HCT116 (cell line): Measurements from ENCODE around the gene CENPS. TPM values are rescaled to one million over a fixed set of nuclear protein-coding genes. Genes with fewer than 3 reads are reported as not detected.
A peak's percentile ranks its signal among the peaks of the same experiment; 100 is the strongest.

Experiments
- ATAC-seq: fragments of 200-7000 bp; cut with Tn5 transposase; 2 replicates; pipeline ENCODE4 v1.9.1; 2020; ENCODE audit warnings: mild to moderate bottlenecking, moderate library complexity
- BruUV-seq: library from RNA; stranded (reverse); fragments of 400-500 nt; replicated peaks from 2 replicates; lab custom pipeline; 2021; lab: Mats Ljungman, UMichigan
- CTCF ChIA-PET: fragments of 300-600 bp; sonication (Branson Sonifier 250); formaldehyde crosslinking; loops from one replicate; lab custom pipeline; 2021; ENCODE audit warnings: antibody characterized with exemption; lab: Charles Lee
- POLR2A ChIA-PET: fragments of 300-600, 350-600 bp; sonication (Branson Sonifier 250); formaldehyde crosslinking; loops from one replicate; lab custom pipeline; 2021; ENCODE audit warnings: antibody characterized with exemption; lab: Charles Lee
- RAD21 ChIA-PET, 2 experiments: fragments of 300-600 bp; sonication (Branson Sonifier 250); formaldehyde crosslinking; loops; one replicate each; lab custom pipeline; 2023; ENCODE audit warnings: low total read pairs in 2 of 2; ENCODE audit not compliant: uncharacterized antibody in 2 of 2, unreplicated experiment in 2 of 2, low non-redundant PET in 1 of 2; lab: Charles Lee
- DNase-seq: peaks from one replicate; pipeline ENCODE4 v3.0.0-alpha.2; 2010; ENCODE audit warnings: low read depth, low spot score
- H2AFZ ChIP-seq: fragments of 200-600 bp; shearing (Covaris generic), sonication (generic); 2 replicates; pipeline ENCODE4 v1.6.1; 2017; ENCODE audit warnings: low read depth, mixed run types, mixed read lengths, antibody characterized with exemption, low read length; ENCODE audit not compliant: poor library complexity, severe bottlenecking
- H3K27ac ChIP-seq: 2 replicates; pipeline ENCODE4 v1.5.1; 2012; ENCODE audit warnings: low read depth, low read length
- H3K27me3 ChIP-seq: fragments of 200-600 bp; sonication (generic); 2 replicates; pipeline ENCODE4 v1.6.1; 2016; ENCODE audit warnings: mixed run types, low read length, mixed read lengths; ENCODE audit not compliant: insufficient read depth
- H3K36me3 ChIP-seq, 2 experiments: fragments of 200-500 bp in 1 of 2; fragments of 200-600 bp in 1 of 2; sonication (Bioruptor generic) in 1 of 2; sonication (generic) in 1 of 2; 2 replicates each; pipeline versions ENCODE4 v1.5.1 to v1.6.1; 2014 to 2016; ENCODE audit warnings: low read length in 2 of 2, inconsistent platforms in 1 of 2, mixed read lengths in 1 of 2, mixed run types in 1 of 2; ENCODE audit not compliant: insufficient read depth in 2 of 2, control insufficient read depth in 1 of 2
- H3K4me1 ChIP-seq, 2 experiments: fragments of 200-600 bp in 1 of 2; sonication (generic) in 1 of 2; 2 replicates each; pipeline versions ENCODE4 v1.5.1 to v1.6.1; 2012 to 2017; ENCODE audit warnings: low read length in 2 of 2, inconsistent platforms in 1 of 2, mild to moderate bottlenecking in 1 of 2, mixed read lengths in 1 of 2, mixed run types in 1 of 2, moderate library complexity in 1 of 2; ENCODE audit not compliant: insufficient read depth in 2 of 2, control insufficient read depth in 1 of 2
- H3K4me2 ChIP-seq: fragments of 200-600 bp; sonication (generic); 2 replicates; pipeline ENCODE4 v1.6.1; 2017; ENCODE audit warnings: mixed run types, low read length, mixed read lengths
- H3K4me3 ChIP-seq, 2 experiments: fragments of 200-600 bp in 1 of 2; sonication (generic) in 1 of 2; replicated peaks in 1 of 2; 2 replicates each; pipeline ENCODE4 v1.5.1; 2011 to 2016; ENCODE audit warnings: low read length in 2 of 2, control low read depth in 1 of 2, low read depth in 1 of 2, mild to moderate bottlenecking in 1 of 2, mixed read lengths in 1 of 2, mixed run types in 1 of 2
- H3K79me2 ChIP-seq: fragments of 200-600 bp; sonication (generic); 2 replicates; pipeline ENCODE4 v1.6.1; 2017; ENCODE audit warnings: mild to moderate bottlenecking, mixed run types, low read length, moderate library complexity, mixed read lengths; ENCODE audit not compliant: insufficient read depth
- H3K9ac ChIP-seq: fragments of 200-600 bp; sonication (generic); 2 replicates; pipeline ENCODE4 v1.6.1; 2016; ENCODE audit warnings: low read length, mixed read lengths
- H3K9me2 ChIP-seq: fragments of 200-600 bp; sonication (generic), shearing (Covaris generic); 2 replicates; pipeline ENCODE4 v1.6.1; 2017; ENCODE audit warnings: mixed run types, mild to moderate bottlenecking, moderate library complexity; ENCODE audit not compliant: insufficient read depth
- H3K9me3 ChIP-seq, 2 experiments: fragments of 200-500 bp in 1 of 2; fragments of 200-600 bp in 1 of 2; sonication (Bioruptor generic) in 1 of 2; sonication (generic) in 1 of 2; 2 replicates each; pipeline ENCODE4 v1.6.1; 2014 to 2017; ENCODE audit warnings: low read length in 2 of 2, mixed read lengths in 2 of 2, inconsistent platforms in 1 of 2, low read depth in 1 of 2, mild to moderate bottlenecking in 1 of 2, mixed run types in 1 of 2, moderate library complexity in 1 of 2; ENCODE audit not compliant: control insufficient read depth in 1 of 2, insufficient read depth in 1 of 2
- H4K20me1 ChIP-seq: fragments of 200-600 bp; sonication (generic), shearing (Covaris generic); 2 replicates; pipeline ENCODE4 v1.6.1; 2017; ENCODE audit warnings: mixed run types, mild to moderate bottlenecking, moderate library complexity; ENCODE audit not compliant: insufficient read depth
- CBX3 ChIP-seq: IDR thresholded peaks from 2 replicates; pipeline ENCODE4 v1.6.1; 2012; ENCODE audit warnings: low read depth
- EGR1 ChIP-seq: IDR thresholded peaks from 2 replicates; pipeline ENCODE4 v1.6.1; 2012; ENCODE audit warnings: low read depth
- FOSL1 ChIP-seq: IDR thresholded peaks from 2 replicates; pipeline ENCODE4 v1.6.1; 2012; ENCODE audit warnings: low read depth
- MAX ChIP-seq: IDR thresholded peaks from 2 replicates; pipeline ENCODE4 v1.6.1; 2012
- POLR2A ChIP-seq: IDR thresholded peaks from 2 replicates; pipeline ENCODE4 v1.7.0; 2011; ENCODE audit warnings: borderline replicate concordance; ENCODE audit not compliant: insufficient read depth, insufficient read length; ENCODE audit errors: extremely low read depth
- POLR2AphosphoS5 ChIP-seq: IDR thresholded peaks from 2 replicates; pipeline ENCODE4 v1.6.1; 2011; ENCODE audit warnings: mild to moderate bottlenecking, low read depth, low read length, moderate library complexity
- RAD21 ChIP-seq: IDR thresholded peaks from 2 replicates; pipeline ENCODE4 v1.6.1; 2012; ENCODE audit warnings: low read depth, mild to moderate bottlenecking
- SIN3A ChIP-seq: IDR thresholded peaks from 2 replicates; pipeline ENCODE4 v1.6.1; 2012; ENCODE audit warnings: low read depth
- SP1 ChIP-seq: IDR thresholded peaks from 2 replicates; pipeline ENCODE4 v1.6.1; 2012; ENCODE audit warnings: low read depth
- SRF ChIP-seq: IDR thresholded peaks from 2 replicates; pipeline ENCODE4 v1.6.1; 2012; ENCODE audit warnings: low read depth
- YY1 ChIP-seq: IDR thresholded peaks from 2 replicates; pipeline ENCODE4 v1.6.1; 2011; ENCODE audit warnings: low read length, low read depth, moderate library complexity, mild to moderate bottlenecking; ENCODE audit not compliant: insufficient replicate concordance; ENCODE audit errors: extremely low read depth
- ZFX ChIP-seq: fragments of 450-650 bp; IDR thresholded peaks from 2 replicates; pipeline ENCODE4 v1.6.1; 2017
- intact Hi-C: fragments of 100-400 bp; cut with micrococcal nuclease; formaldehyde crosslinking; loops from 2 replicates; pipeline ENCODE4 v1.10.0; 2022
- total RNA-seq: library from RNA; stranded (reverse); gene quantifications from one replicate; pipeline ENCODE4 v1.2.1, GENCODE V29; 2021; ENCODE audit not compliant: unreplicated experiment
- TF ChIP-seq, protein P1 (sequence below): IDR thresholded peaks from 2 replicates; pipeline ENCODE4 v1.6.1; 2012; ENCODE audit warnings: low read depth
- TF ChIP-seq, protein P2 (sequence below): IDR thresholded peaks from 2 replicates; pipeline ENCODE4 v1.6.1; 2011; ENCODE audit warnings: mild to moderate bottlenecking, low read length, moderate library complexity; ENCODE audit not compliant: insufficient replicate concordance; ENCODE audit errors: extremely low read depth

CENPS gene
- total RNA-seq, 1 experiment from 2014 or later, result 21.9 TPM

DNA sequence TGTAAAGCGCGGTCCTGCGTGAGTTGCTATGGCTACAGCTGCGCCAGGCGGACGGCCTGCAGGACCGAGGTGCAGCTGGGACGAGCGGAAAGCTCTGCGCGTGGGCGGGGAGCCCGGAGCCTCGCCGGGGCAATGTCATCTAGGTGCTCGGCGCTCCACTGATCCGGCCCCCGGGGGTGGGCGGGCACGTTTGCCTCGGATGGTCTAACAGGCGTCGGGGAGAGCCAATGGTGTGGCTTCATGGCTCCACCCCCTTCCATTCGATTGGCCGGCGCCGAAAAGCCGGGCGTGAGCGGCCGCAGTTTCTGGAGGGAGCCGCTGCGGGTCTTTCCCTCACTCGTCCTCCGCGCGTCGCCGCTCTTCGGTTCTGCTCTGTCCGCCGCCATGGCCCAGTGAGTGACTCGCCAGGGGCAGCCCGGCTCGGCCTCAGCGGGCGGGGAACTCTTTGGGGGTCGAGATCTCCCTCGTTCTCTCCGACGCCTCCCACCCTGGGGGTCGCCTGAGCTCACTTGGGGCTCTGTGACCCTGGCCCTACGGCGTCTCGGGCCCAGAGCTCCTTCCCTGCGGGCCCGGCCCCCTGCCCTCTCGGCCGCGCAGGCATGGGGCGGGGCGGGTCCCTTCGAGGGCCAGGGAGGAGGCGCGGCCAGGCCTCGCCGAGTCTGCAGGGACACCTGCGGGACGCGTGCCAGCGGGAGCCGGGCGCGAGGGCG, 31.3 kb upstream of the CENPS start, which contains the start of gene PGD:
Gene PGD, plus strand, starts transcription at position 331 of the 710 bp plus-strand sequence. Its CDS starts 54 bp downstream, at position 385.
- TF ChIP-seq POLR2AphosphoS5 (peak; percentile 81), SP1 (peak; percentile 100), SIN3A (peak; percentile 69), MAX (peak; percentile 83), YY1 (peak; percentile 45), ZFX (peak; percentile 84; the same call in 1 of the 2 replicates), RAD21 (no peak), FOSL1 (no peak), SRF (peak; percentile 90), CBX3 (peak; percentile 24; the same call in 1 of the 2 replicates), EGR1 (peak; percentile 100), POLR2A (peak; percentile 76)
- TF ChIP-seq, protein P1, sequence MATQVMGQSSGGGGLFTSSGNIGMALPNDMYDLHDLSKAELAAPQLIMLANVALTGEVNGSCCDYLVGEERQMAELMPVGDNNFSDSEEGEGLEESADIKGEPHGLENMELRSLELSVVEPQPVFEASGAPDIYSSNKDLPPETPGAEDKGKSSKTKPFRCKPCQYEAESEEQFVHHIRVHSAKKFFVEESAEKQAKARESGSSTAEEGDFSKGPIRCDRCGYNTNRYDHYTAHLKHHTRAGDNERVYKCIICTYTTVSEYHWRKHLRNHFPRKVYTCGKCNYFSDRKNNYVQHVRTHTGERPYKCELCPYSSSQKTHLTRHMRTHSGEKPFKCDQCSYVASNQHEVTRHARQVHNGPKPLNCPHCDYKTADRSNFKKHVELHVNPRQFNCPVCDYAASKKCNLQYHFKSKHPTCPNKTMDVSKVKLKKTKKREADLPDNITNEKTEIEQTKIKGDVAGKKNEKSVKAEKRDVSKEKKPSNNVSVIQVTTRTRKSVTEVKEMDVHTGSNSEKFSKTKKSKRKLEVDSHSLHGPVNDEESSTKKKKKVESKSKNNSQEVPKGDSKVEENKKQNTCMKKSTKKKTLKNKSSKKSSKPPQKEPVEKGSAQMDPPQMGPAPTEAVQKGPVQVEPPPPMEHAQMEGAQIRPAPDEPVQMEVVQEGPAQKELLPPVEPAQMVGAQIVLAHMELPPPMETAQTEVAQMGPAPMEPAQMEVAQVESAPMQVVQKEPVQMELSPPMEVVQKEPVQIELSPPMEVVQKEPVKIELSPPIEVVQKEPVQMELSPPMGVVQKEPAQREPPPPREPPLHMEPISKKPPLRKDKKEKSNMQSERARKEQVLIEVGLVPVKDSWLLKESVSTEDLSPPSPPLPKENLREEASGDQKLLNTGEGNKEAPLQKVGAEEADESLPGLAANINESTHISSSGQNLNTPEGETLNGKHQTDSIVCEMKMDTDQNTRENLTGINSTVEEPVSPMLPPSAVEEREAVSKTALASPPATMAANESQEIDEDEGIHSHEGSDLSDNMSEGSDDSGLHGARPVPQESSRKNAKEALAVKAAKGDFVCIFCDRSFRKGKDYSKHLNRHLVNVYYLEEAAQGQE, result no peak
- TF ChIP-seq, protein P2, sequence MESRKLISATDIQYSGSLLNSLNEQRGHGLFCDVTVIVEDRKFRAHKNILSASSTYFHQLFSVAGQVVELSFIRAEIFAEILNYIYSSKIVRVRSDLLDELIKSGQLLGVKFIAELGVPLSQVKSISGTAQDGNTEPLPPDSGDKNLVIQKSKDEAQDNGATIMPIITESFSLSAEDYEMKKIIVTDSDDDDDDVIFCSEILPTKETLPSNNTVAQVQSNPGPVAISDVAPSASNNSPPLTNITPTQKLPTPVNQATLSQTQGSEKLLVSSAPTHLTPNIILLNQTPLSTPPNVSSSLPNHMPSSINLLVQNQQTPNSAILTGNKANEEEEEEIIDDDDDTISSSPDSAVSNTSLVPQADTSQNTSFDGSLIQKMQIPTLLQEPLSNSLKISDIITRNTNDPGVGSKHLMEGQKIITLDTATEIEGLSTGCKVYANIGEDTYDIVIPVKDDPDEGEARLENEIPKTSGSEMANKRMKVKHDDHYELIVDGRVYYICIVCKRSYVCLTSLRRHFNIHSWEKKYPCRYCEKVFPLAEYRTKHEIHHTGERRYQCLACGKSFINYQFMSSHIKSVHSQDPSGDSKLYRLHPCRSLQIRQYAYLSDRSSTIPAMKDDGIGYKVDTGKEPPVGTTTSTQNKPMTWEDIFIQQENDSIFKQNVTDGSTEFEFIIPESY, result peak; percentile 4
- peak within 1 kb of the TSS; percentile 81 for H3K9ac ChIP-seq
- ChIA-PET POLR2A (interaction anchor here (2.1 kb wide), 1 partner anchor 11 kb away, joined by 11 read pairs; no protein-coding TSS in a partner anchor), RAD21 (no interaction called here), CTCF (interaction anchor here (1.0 to 1.5 kb wide), 3 partner anchors 11 to 31 kb away, joined by 3 to 8 read pairs (median 5); partner anchors contain the start of gene CENPS)
- ATAC-seq (peak; percentile 95), DNase-seq (peak; percentile 92)
- intact Hi-C loops, result no loop called here
- peak within 1 kb of the TSS; percentile 96 for H3K4me2 ChIP-seq
- peaks cover 10 to 13% of the 10 kb centered on the region in 2 experiments; a peak in 2 of 4 replicates for H3K36me3 ChIP-seq
- no TSS peak for BruUV-seq
- H3K4me3 ChIP-seq, result peak within 1 kb of the TSS; percentile 53 to 82
- H3K9me3 ChIP-seq, result no peaks in the 10 kb centered on the region; a peak in 1 of 4 replicates
- H3K79me2 ChIP-seq, result peaks cover 27% of the 10 kb centered on the region
- no peaks in the 10 kb centered on the region for H3K27me3 ChIP-seq
- no peaks in the 10 kb centered on the region for H3K9me2 ChIP-seq
- no peaks in the 10 kb centered on the region for H4K20me1 ChIP-seq
- H3K27ac ChIP-seq, result peak within 1 kb of the TSS; percentile 94
- peaks cover 6 to 23% of the 10 kb centered on the region in 2 experiments; a peak in 3 of 4 replicates for H3K4me1 ChIP-seq
- H2AFZ ChIP-seq, result peak within 1 kb of the TSS; percentile 60
